HG03342 (cell line): ENCODE results near the gene SIGLEC8.

Experiments used
- ATAC-seq: cut with Tn5 transposase; IDR thresholded peaks from one replicate; pipeline ENCODE4 v1.9.1; 2021; ENCODE audit warnings: mild to moderate bottlenecking, moderate library complexity; ENCODE audit not compliant: unreplicated experiment

SIGLEC8 gene

DNA sequence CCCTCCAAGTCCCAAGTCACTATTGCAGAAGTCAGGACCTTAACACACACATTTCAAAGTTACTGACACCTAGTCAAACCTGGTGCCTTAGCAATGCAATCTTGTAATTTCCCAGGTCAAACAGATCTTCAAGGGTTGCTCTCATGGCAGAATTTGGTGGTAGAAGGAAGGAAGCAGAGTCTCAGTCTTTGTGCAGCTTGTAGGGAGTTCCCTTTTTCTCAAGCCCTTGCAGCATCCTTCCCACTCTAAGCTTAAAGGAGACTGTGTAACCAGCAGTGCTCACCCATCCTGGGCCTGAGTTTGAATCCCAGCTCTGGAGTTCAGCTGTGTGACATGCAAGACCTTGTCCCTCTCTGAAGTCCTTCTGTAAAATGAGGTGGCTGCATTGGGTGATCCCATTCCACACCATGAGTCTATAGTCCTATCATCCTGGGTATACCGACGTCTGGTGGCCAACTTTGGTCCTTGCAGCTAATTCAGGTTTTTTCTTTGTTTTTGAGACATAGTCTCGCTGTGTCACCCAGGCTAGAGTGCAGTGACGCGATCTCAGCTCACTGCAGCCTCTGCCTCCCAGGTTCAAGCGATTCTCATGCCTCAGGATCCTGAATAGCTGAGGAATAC lies 50.6 kb downstream of the SIGLEC8 start:
- ATAC-seq = no peak

- ATAC-seq = no peak
These were observed 56.1 kb downstream of the SIGLEC8 start for GRCh38 chr19:51402117-51402516.
